ENCODE data around the gene RHBDD1. TPM values are rescaled to one million over a fixed set of nuclear protein-coding genes. Genes with fewer than 3 reads are reported as not detected.
"Not testable (repeated sequence)": the region's sequence is repeated elsewhere in the genome, so short reads cannot be mapped to it uniquely, and the experiment has no call there.

Gene RHBDD1
- total RNA-seq, 8 experiments from 2014 or later = 10.4 to 27.5 (median 23.4) TPM

GRCh38 chr2:226802573-226802972 is 33.3 kb upstream of the RHBDD1 start:
- H3K4me3 ChIP-seq = no peak overlapping the region
- 0 to 10% (median 3%) methylated on average over 1 to 4 of the region's 4 CpGs for WGBS, 10 experiments
- ATAC-seq (replicated peaks in 6 of 8) = peak in 1 of 8 experiments; percentile 2

GRCh38 chr2:226803410-226803809 is 32.4 kb upstream of the RHBDD1 start:
- Histone ChIP-seq H3K4me3 (no peak overlapping the region), H3K27ac (no peak overlapping the region), H3K4me1 (replicated peaks in 1 of 2) (peaks cover 0 to 5% of the 10 kb centered on the region in 2 donors)
- WGBS, 10 experiments = 0 to 100% (median 40%) methylated on average over 1 of the region's 1 CpG; no CpG with 5 or more reads in 1 of the 10 experiments
- in situ Hi-C loops (cut with MboI; ENCODE audit: low pct_unique_long_range_greater_than_20kb in 2 of 9, low sequenced_read_pairs in 9 of 9, unreplicated experiment in 9 of 9) = loop anchor here in 7 of 9 experiments (5.0 to 25.0 kb wide), 7 partner anchors 184 to 1136 kb away; no protein-coding TSS in a partner anchor
- no peak for ATAC-seq (replicated peaks in 6 of 8)

More at GRCh38 chr2:226802573-226802972, 33.3 kb upstream of the RHBDD1 start:
- Histone ChIP-seq H3K27ac (no peak overlapping the region), H3K4me1 (replicated peaks in 1 of 2) (peaks cover 0 to 12% of the 10 kb centered on the region in 2 donors)
- in situ Hi-C loops (cut with MboI; ENCODE audit: low pct_unique_long_range_greater_than_20kb in 2 of 9, low sequenced_read_pairs in 9 of 9, unreplicated experiment in 9 of 9) = loop anchor here in 7 of 9 experiments (5.0 to 25.0 kb wide), 7 partner anchors 185 to 1135 kb away; no protein-coding TSS in a partner anchor

GRCh38 chr2:226813148-226813701 is 22.6 kb upstream of the RHBDD1 start:
- 100% methylated on average over 1 of the region's 1 CpG; no CpG with 5 or more reads in 5 of the 10 experiments for WGBS, 10 experiments
- Histone ChIP-seq H3K4me3 (no peak overlapping the region), H3K27ac (no peak overlapping the region), H3K4me1 (replicated peaks in 1 of 2) (peaks cover 0 to 2% of the 10 kb centered on the region in 2 donors)
- in situ Hi-C loops (cut with MboI; ENCODE audit: low pct_unique_long_range_greater_than_20kb in 2 of 9, low sequenced_read_pairs in 9 of 9, unreplicated experiment in 9 of 9) = loop anchor here in 7 of 9 experiments (10.0 to 25.0 kb wide), 7 partner anchors 172 to 1126 kb away; no protein-coding TSS in a partner anchor
- peak in 3 of 8 experiments; percentile 33 to 53 (median 45) for ATAC-seq (replicated peaks in 6 of 8)

GRCh38 chr2:226818930-226819329 is 16.9 kb upstream of the RHBDD1 start:
- peaks cover 0 to 7% of the 10 kb centered on the region in 2 donors for H3K4me1 ChIP-seq (replicated peaks in 1 of 2)
- no peak overlapping the region for H3K4me3 ChIP-seq
- in situ Hi-C loops (cut with MboI; ENCODE audit: low pct_unique_long_range_greater_than_20kb in 2 of 9, low sequenced_read_pairs in 9 of 9, unreplicated experiment in 9 of 9) = loop anchor here in 7 of 9 experiments (10.0 to 25.0 kb wide), 7 partner anchors 166 to 1132 kb away; no protein-coding TSS in a partner anchor
- H3K27ac ChIP-seq = no peak overlapping the region
- ATAC-seq (replicated peaks in 6 of 8) = peak in 5 of 8 experiments; percentile 63 to 98 (median 76)
- WGBS, 10 experiments = 4 to 75% (median 55%) methylated on average over 1 to 3 of the region's 3 CpGs; no CpG with 5 or more reads in 2 of the 10 experiments

GRCh38 chr2:226825056-226825455 is 10.8 kb upstream of the RHBDD1 start:
- H3K27ac ChIP-seq = no peak overlapping the region
- in situ Hi-C loops (cut with MboI; ENCODE audit: low pct_unique_long_range_greater_than_20kb in 2 of 9, low sequenced_read_pairs in 9 of 9, unreplicated experiment in 9 of 9) = no loop called here
- H3K4me1 ChIP-seq (replicated peaks in 1 of 2) = no peaks in the 10 kb centered on the region
- ATAC-seq (replicated peaks in 6 of 8) = no peak
- H3K4me3 ChIP-seq = no peak overlapping the region
- WGBS, 10 experiments = 67 to 100% (median 93%) methylated on average over 1 to 2 of the region's 2 CpGs

- no peak overlapping the region for H3K27ac ChIP-seq
- H3K4me3 ChIP-seq = no peak overlapping the region
- 0 to 100% (median 68%) methylated on average over 1 to 2 of the region's 2 CpGs; no CpG with 5 or more reads in 2 of the 10 experiments for WGBS, 10 experiments
- no peaks in the 10 kb centered on the region for H3K4me1 ChIP-seq (replicated peaks in 1 of 2)
- in situ Hi-C loops (cut with MboI; ENCODE audit: low pct_unique_long_range_greater_than_20kb in 2 of 9, low sequenced_read_pairs in 9 of 9, unreplicated experiment in 9 of 9) = no loop called here
- ATAC-seq (replicated peaks in 6 of 8) = peak in 3 of 8 experiments; percentile 60 to 61 (median 60)
Measured at GRCh38 chr2:226828191-226828590, 7.7 kb upstream of the RHBDD1 start.

GRCh38 chr2:226829721-226830631 is 5.9 kb upstream of the RHBDD1 start:
- no peak overlapping the region for H3K4me3 ChIP-seq
- in situ Hi-C loops (cut with MboI; ENCODE audit: low pct_unique_long_range_greater_than_20kb in 2 of 9, low sequenced_read_pairs in 9 of 9, unreplicated experiment in 9 of 9) = no loop called here
- ATAC-seq (replicated peaks in 6 of 8) = no peak
- H3K4me1 ChIP-seq (replicated peaks in 1 of 2) = peaks cover 0 to under 1% of the 10 kb centered on the region in 2 donors
- 58 to 95% (median 88%) methylated on average over 2 to 8 of the region's 8 CpGs for WGBS, 10 experiments
- no peak overlapping the region for H3K27ac ChIP-seq

- peaks cover 4% of the 10 kb centered on the region in 2 donors for H3K4me1 ChIP-seq (replicated peaks in 1 of 2)
- 37 to 97% (median 86%) methylated on average over 1 to 4 of the region's 4 CpGs; no CpG with 5 or more reads in 1 of the 10 experiments for WGBS, 10 experiments
- H3K4me3 ChIP-seq = no peak overlapping the region
- ATAC-seq (replicated peaks in 6 of 8) = no peak
- H3K27ac ChIP-seq = no peak overlapping the region
- in situ Hi-C loops (cut with MboI; ENCODE audit: low pct_unique_long_range_greater_than_20kb in 2 of 9, low sequenced_read_pairs in 9 of 9, unreplicated experiment in 9 of 9) = no loop called here
Measured at GRCh38 chr2:226831266-226831665, 4.6 kb upstream of the RHBDD1 start.

GRCh38 chr2:226832061-226832460 is 3.8 kb upstream of the RHBDD1 start:
- H3K27ac ChIP-seq = no peak overlapping the region
- ATAC-seq (replicated peaks in 6 of 8) = no peak
- H3K4me3 ChIP-seq = no peak overlapping the region
- 90 to 100% (median 100%) methylated on average over 1 of the region's 1 CpG; no CpG with 5 or more reads in 1 of the 10 experiments for WGBS, 10 experiments
- H3K4me1 ChIP-seq (replicated peaks in 1 of 2) = peaks cover 4 to 8% of the 10 kb centered on the region in 2 donors
- in situ Hi-C loops (cut with MboI; ENCODE audit: low pct_unique_long_range_greater_than_20kb in 2 of 9, low sequenced_read_pairs in 9 of 9, unreplicated experiment in 9 of 9) = no loop called here

- H3K4me3 ChIP-seq = peak overlapping the region in 4 of 5 donors; percentile 47 to 91 (median 76)
- 80 to 100% (median 97%) methylated on average over 1 to 14 of the region's 18 CpGs; no CpG with 5 or more reads in 2 of the 10 experiments for WGBS, 10 experiments
- ATAC-seq (replicated peaks in 6 of 8); H3K27ac ChIP-seq; in situ Hi-C loops (cut with MboI; ENCODE audit: low pct_unique_long_range_greater_than_20kb in 2 of 9, low sequenced_read_pairs in 9 of 9, unreplicated experiment in 9 of 9): not testable (repeated sequence)
- peaks cover 19 to 34% of the 10 kb centered on the region in 2 donors for H3K4me1 ChIP-seq (replicated peaks in 1 of 2)
Measured at GRCh38 chr2:226834880-226835279, 974 bp upstream of the RHBDD1 start.

GRCh38 chr2:226835420-226835795 is 446 bp upstream of the RHBDD1 start:
- 40 to 100% (median 47%) methylated on average over 1 to 14 of the region's 26 CpGs; no CpG with 5 or more reads in 4 of the 10 experiments for WGBS, 10 experiments

GRCh38 chr2:226836548-226836885 is 663 bp downstream of the RHBDD1 start:
- peak overlapping the region; percentile 47 to 91 (median 69) for H3K4me3 ChIP-seq

More at GRCh38 chr2:226835420-226835795, 446 bp upstream of the RHBDD1 start:
- in situ Hi-C loops (cut with MboI; ENCODE audit: low pct_unique_long_range_greater_than_20kb in 2 of 9, low sequenced_read_pairs in 9 of 9, unreplicated experiment in 9 of 9) = no loop called here
- peak in 7 of 8 experiments; percentile 2 to 48 (median 35) for ATAC-seq (replicated peaks in 6 of 8)
- Histone ChIP-seq H3K4me1 (replicated peaks in 1 of 2) (peaks cover 23 to 40% of the 10 kb centered on the region in 2 donors), H3K27ac (peak overlapping the region; percentile 64 to 90), H3K4me3 (peak overlapping the region; percentile 47 to 91 (median 69))

More at GRCh38 chr2:226836548-226836885, 663 bp downstream of the RHBDD1 start:
- peaks cover 24 to 44% of the 10 kb centered on the region in 2 donors for H3K4me1 ChIP-seq (replicated peaks in 1 of 2)
- in situ Hi-C loops (cut with MboI; ENCODE audit: low pct_unique_long_range_greater_than_20kb in 2 of 9, low sequenced_read_pairs in 9 of 9, unreplicated experiment in 9 of 9) = no loop called here
- peak overlapping the region; percentile 84 to 90 for H3K27ac ChIP-seq
- WGBS, 10 experiments = 0 to 28% (median 5%) methylated on average over 1 to 6 of the region's 6 CpGs; no CpG with 5 or more reads in 1 of the 10 experiments
- peak in 2 of 8 experiments; percentile 1 to 4 for ATAC-seq (replicated peaks in 6 of 8)

Measured in motor neuron (in vitro differentiated cells).